Activated naive CD4-positive, alpha-beta T cell treated with anti-CD3 and anti-CD28 coated beads for 36 hours (primary cell): ENCODE measurements around the gene DPY19L1. TPM values are rescaled to one million over a fixed set of nuclear protein-coding genes. Genes with fewer than 3 reads are reported as not detected.
"Not testable (repeated sequence)": the region's sequence is repeated elsewhere in the genome, so short reads cannot be mapped to it uniquely, and the experiment has no call there.

Source experiments
- CTCF ChIA-PET: fragments of 350-600 bp; sonication (Branson Sonifier 250); formaldehyde crosslinking; loops from one replicate; lab custom pipeline; 2021; ENCODE audit warnings: antibody characterized with exemption; lab: Charles Lee
- DNase-seq: peaks from one replicate; pipeline ENCODE4 v3.0.0-alpha.2; 2020
- H3K27ac Mint-ChIP-seq: one replicate; pipeline ENCODE4 v1.8.0; 2021; ENCODE audit warnings: mild to moderate bottlenecking, mixed read lengths
- H3K27me3 Mint-ChIP-seq: one replicate; pipeline ENCODE4 v1.8.0; 2021; ENCODE audit warnings: low read depth, mixed read lengths
- H3K36me3 Mint-ChIP-seq: one replicate; pipeline ENCODE4 v1.8.0; 2021; ENCODE audit warnings: low read depth, mixed read lengths
- H3K4me1 Mint-ChIP-seq: one replicate; pipeline ENCODE4 v1.8.0; 2021; ENCODE audit warnings: low read depth, mixed read lengths
- H3K4me3 Mint-ChIP-seq: one replicate; pipeline ENCODE4 v1.8.0; 2021; ENCODE audit warnings: mild to moderate bottlenecking, moderate library complexity, mixed read lengths
- H3K9me3 Mint-ChIP-seq: one replicate; pipeline ENCODE4 v1.8.0; 2021; ENCODE audit warnings: mixed read lengths
- intact Hi-C: fragments of 100-400 bp; cut with micrococcal nuclease; formaldehyde crosslinking; loops from one replicate; pipeline ENCODE4 v1.15.1; 2023
- total RNA-seq, 2 experiments: library from RNA; stranded (reverse); gene quantifications; one replicate each; pipeline ENCODE4 v1.2.3, GENCODE V29; 2021

DPY19L1 gene
- total RNA-seq, 2 experiments from 2014 or later: 5.3 to 5.9 TPM

DNA sequence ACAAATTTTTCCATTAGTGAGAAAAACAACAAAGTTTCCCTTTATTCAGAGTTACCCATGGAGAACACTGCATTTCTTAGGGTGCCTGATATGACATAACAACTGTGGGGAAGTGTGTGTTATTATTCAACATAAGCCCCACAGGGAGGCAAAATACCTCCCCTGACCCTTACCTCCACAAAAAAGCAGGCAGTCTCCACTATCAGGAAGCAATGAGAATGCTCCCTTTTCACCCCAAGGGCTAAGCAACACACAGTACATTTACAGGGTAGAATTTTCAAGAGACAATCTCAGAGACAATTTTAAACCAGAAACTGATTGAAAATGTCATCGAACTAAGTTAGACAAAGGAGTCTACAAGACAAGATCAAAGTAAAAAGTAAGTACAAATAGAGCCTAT lies 69.5 kb downstream of the DPY19L1 start:
- H3K4me3 Mint-ChIP-seq, H3K27me3 Mint-ChIP-seq, CTCF ChIA-PET, H3K4me1 Mint-ChIP-seq, H3K9me3 Mint-ChIP-seq, H3K36me3 Mint-ChIP-seq, H3K27ac Mint-ChIP-seq, DNase-seq, intact Hi-C loops: not testable (repeated sequence)

GRCh38 chr7:34966504-34966903 lies 70.8 kb downstream of the DPY19L1 start:
- H3K4me3 Mint-ChIP-seq, CTCF ChIA-PET, H3K4me1 Mint-ChIP-seq, intact Hi-C loops, H3K9me3 Mint-ChIP-seq, H3K27ac Mint-ChIP-seq, H3K27me3 Mint-ChIP-seq, DNase-seq, H3K36me3 Mint-ChIP-seq: not testable (repeated sequence)

- intact Hi-C loops: no loop called here
- DNase-seq: no peak
- CTCF ChIA-PET: no interaction called here
- Mint-ChIP-seq H3K36me3 (peaks cover 10% of the 10 kb centered on the region), H3K27me3 (no peaks in the 10 kb centered on the region), H3K9me3 (peaks cover 3% of the 10 kb centered on the region), H3K4me1 (no peaks in the 10 kb centered on the region), H3K4me3 (no peak overlapping the region), H3K27ac (no peak overlapping the region)
Observed at GRCh38 chr7:34958021-34958420, 79.3 kb downstream of the DPY19L1 start.

GRCh38 chr7:34952822-34953221 lies 84.5 kb downstream of the DPY19L1 start:
- CTCF ChIA-PET: no interaction called here
- intact Hi-C loops: no loop called here
- no peak overlapping the region for H3K4me3 Mint-ChIP-seq
- no peaks in the 10 kb centered on the region for H3K4me1 Mint-ChIP-seq
- no peaks in the 10 kb centered on the region for H3K27me3 Mint-ChIP-seq
- no peaks in the 10 kb centered on the region for H3K9me3 Mint-ChIP-seq
- no peak for DNase-seq
- no peak overlapping the region for H3K27ac Mint-ChIP-seq
- H3K36me3 Mint-ChIP-seq: peaks cover 7% of the 10 kb centered on the region

DNA sequence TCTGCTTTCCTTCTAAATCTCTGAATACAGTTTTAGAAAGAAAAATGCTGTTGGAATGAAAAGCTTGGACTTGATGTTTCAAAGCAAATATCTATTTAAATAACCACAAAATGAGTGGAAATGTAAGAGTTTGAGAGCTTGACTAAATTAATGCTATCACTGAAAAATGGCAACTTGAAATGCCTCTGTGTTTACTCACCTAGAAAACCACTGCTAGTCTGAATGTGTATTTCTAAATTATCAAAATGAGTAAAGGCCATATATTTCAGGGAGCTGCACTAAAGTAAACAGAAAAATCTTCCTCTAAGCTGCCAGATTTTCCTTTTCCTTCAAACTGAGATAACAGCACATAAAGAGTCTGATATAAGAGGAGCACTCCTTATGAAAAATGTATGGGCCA lies 87.9 kb downstream of the DPY19L1 start:
- no peak for DNase-seq
- H3K4me3 Mint-ChIP-seq: no peak overlapping the region
- CTCF ChIA-PET: no interaction called here
- H3K36me3 Mint-ChIP-seq: peaks cover 2% of the 10 kb centered on the region
- H3K27me3 Mint-ChIP-seq: no peaks in the 10 kb centered on the region
- H3K9me3 Mint-ChIP-seq: no peaks in the 10 kb centered on the region
- no peak overlapping the region for H3K27ac Mint-ChIP-seq
- H3K4me1 Mint-ChIP-seq: no peaks in the 10 kb centered on the region
- intact Hi-C loops: no loop called here

DNA sequence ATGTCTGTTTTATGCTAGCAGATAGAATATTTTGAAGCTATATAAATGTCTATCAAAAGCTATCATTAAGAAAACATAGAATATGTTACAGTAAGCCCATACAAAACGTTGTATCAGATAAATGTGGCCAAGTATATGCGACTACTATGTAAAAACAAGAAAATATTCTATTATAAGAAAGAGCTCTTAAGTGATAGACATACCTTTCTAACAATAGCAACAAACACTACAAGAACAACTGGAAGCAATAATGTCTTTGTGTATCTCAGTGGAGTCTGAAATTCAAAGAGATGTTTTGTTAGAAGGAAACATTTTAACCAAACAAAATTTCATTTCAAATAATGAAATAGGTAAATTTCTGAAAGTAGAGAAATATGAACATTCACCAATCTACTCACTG lies 89.9 kb downstream of the DPY19L1 start:
- H3K27me3 Mint-ChIP-seq, H3K4me1 Mint-ChIP-seq, H3K4me3 Mint-ChIP-seq, H3K9me3 Mint-ChIP-seq, H3K36me3 Mint-ChIP-seq, H3K27ac Mint-ChIP-seq, DNase-seq, CTCF ChIA-PET, intact Hi-C loops: not testable (repeated sequence)

- H3K27ac Mint-ChIP-seq: no peak overlapping the region
- no peak for DNase-seq
- CTCF ChIA-PET: no interaction called here
- peaks cover 2% of the 10 kb centered on the region for H3K36me3 Mint-ChIP-seq
- H3K4me3 Mint-ChIP-seq: no peak overlapping the region
- no peaks in the 10 kb centered on the region for H3K9me3 Mint-ChIP-seq
- no peaks in the 10 kb centered on the region for H3K27me3 Mint-ChIP-seq
- intact Hi-C loops: no loop called here
- H3K4me1 Mint-ChIP-seq: no peaks in the 10 kb centered on the region
Observed at GRCh38 chr7:34946486-34946885, 90.8 kb downstream of the DPY19L1 start.

- CTCF ChIA-PET, H3K4me1 Mint-ChIP-seq, H3K9me3 Mint-ChIP-seq, DNase-seq, H3K27ac Mint-ChIP-seq, intact Hi-C loops, H3K27me3 Mint-ChIP-seq, H3K4me3 Mint-ChIP-seq, H3K36me3 Mint-ChIP-seq: not testable (repeated sequence)
Observed at GRCh38 chr7:34945894-34946477, 91.3 kb downstream of the DPY19L1 start.

GRCh38 chr7:34939175-34939574 lies 98.1 kb downstream of the DPY19L1 start:
- Mint-ChIP-seq H3K36me3 (peaks cover 7% of the 10 kb centered on the region), H3K4me1 (no peaks in the 10 kb centered on the region), H3K27ac (no peak overlapping the region), H3K4me3 (no peak overlapping the region), H3K27me3 (no peaks in the 10 kb centered on the region), H3K9me3 (no peaks in the 10 kb centered on the region)
- no peak for DNase-seq
- intact Hi-C loops: no loop called here
- CTCF ChIA-PET: no interaction called here

- H3K27me3 Mint-ChIP-seq, H3K27ac Mint-ChIP-seq, H3K9me3 Mint-ChIP-seq, DNase-seq, CTCF ChIA-PET, intact Hi-C loops, H3K36me3 Mint-ChIP-seq, H3K4me1 Mint-ChIP-seq, H3K4me3 Mint-ChIP-seq: not testable (repeated sequence)
Observed at GRCh38 chr7:34935735-34936165, 101.5 kb downstream of the DPY19L1 start.

DNA sequence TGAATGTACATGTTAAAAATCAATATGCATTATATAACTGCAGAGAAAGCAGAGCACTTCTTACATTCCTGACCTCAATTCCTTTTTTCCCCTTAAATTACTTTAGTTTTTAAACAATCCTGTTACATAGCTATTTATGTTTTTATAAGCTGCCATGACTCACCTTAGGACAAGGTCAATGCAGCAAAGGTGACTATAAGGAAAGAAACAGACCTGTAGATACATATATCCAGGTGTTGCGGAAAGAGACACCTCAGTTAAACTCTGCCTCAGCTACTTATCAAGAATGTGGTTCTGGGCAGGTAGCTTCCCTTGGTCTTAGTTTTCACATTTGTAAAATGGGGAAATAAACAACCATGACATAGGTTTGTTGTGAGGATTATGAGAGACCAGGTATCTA lies 105.5 kb downstream of the DPY19L1 start:
- Mint-ChIP-seq H3K27me3 (no peaks in the 10 kb centered on the region), H3K36me3 (no peaks in the 10 kb centered on the region), H3K9me3 (no peaks in the 10 kb centered on the region), H3K27ac (no peak overlapping the region), H3K4me1 (no peaks in the 10 kb centered on the region), H3K4me3 (no peak overlapping the region)
- no peak for DNase-seq
- intact Hi-C loops: no loop called here
- CTCF ChIA-PET: interaction anchor here (0.6 kb wide), 1 partner anchor 211 kb away, joined by 3 read pairs; no protein-coding TSS in a partner anchor

- not testable (repeated sequence) for H3K9me3 Mint-ChIP-seq, H3K36me3 Mint-ChIP-seq, DNase-seq, H3K4me1 Mint-ChIP-seq, H3K4me3 Mint-ChIP-seq, H3K27ac Mint-ChIP-seq, H3K27me3 Mint-ChIP-seq
- intact Hi-C loops: loop anchor here (10.0 kb wide), 3 partner anchors 105 to 255 kb away; no protein-coding TSS in a partner anchor
- CTCF ChIA-PET: interaction anchor here (0.6 to 0.9 kb wide), 2 partner anchors 8 to 220 kb away, joined by 3 read pairs; no protein-coding TSS in a partner anchor
Observed at GRCh38 chr7:34929783-34930182, 107.5 kb downstream of the DPY19L1 start.

GRCh38 chr7:34928560-34928959 lies 108.7 kb downstream of the DPY19L1 start:
- no peaks in the 10 kb centered on the region for H3K36me3 Mint-ChIP-seq
- H3K27me3 Mint-ChIP-seq: peaks cover 5% of the 10 kb centered on the region
- no peaks in the 10 kb centered on the region for H3K9me3 Mint-ChIP-seq
- H3K4me1 Mint-ChIP-seq: no peaks in the 10 kb centered on the region
- H3K27ac Mint-ChIP-seq: no peak overlapping the region
- no peak overlapping the region for H3K4me3 Mint-ChIP-seq
- CTCF ChIA-PET: no interaction called here
- DNase-seq: no peak
- intact Hi-C loops: loop anchor here (10.0 kb wide), 3 partner anchors 104 to 254 kb away; no protein-coding TSS in a partner anchor
